G401.6 (cell line): ENCODE data around the gene HMOX1.

Experiments
- FAIRE-seq: peaks from 2 replicates; lab custom pipeline; 2012; peaks lifted over from hg19 to GRCh38; lab: Jason Lieb, UNC

HMOX1 gene

DNA sequence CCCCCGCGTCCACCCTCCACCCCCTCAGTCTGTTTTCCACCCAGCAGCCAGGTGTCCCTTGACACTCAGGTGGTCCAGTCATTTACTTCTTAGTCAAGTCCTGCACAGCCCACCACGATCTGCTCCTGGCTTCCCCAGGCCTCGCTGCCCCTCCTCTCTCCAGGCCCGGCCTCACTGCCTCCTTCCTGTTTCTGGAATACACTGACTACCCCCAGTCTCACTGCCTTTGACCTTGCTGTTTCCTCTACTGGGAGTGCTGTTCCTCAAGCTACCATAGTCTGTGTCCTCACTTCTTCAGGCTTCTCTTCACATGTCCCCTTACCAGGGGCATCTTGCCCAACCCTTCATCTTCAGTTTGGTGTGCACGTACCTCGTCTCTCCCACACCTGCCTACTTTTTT is 26.5 kb downstream of the HMOX1 start:
- FAIRE-seq = no peak

DNA sequence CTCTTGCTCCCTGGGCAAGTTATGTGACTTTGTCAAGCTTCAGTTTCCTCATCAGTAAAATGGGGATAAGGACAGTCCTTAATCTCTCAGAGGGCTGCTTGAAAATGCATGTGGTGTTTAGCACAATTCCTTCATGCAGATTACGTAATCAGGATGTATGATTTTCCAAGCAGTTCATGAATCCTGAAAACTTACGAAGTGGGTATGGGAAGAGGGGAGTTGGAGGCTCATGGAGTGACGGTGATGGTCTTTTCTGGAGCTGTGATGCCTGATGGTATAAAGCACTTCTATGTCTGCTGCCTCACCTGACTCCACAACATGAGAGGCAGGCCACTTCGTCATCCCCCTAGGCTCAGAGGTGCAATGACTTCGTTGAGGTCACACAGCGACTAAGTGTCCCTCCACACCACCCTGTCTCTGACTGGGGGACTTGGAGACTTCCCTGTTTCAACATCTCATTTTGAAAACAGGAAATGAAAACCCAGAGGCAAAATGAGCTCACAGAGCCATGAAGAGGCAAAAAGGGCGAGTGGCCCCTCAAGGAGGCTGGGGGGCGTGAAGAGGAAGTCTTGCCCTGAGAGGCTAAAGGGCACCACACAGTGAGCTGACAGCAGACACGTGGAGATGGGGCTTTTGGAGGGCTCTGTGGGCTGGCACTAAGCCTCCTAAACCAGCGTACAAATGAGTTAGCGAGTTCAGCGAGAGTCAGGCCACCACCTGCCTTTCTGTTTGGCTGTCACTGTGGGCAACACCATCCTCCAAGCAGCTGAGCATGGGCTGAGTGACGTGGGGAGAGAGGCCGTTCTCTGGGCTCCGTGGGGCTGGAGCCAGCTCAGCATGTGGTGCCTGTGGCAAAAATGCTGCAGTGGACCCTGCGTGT is 29.1 kb downstream of the HMOX1 start:
- FAIRE-seq = no peak

DNA sequence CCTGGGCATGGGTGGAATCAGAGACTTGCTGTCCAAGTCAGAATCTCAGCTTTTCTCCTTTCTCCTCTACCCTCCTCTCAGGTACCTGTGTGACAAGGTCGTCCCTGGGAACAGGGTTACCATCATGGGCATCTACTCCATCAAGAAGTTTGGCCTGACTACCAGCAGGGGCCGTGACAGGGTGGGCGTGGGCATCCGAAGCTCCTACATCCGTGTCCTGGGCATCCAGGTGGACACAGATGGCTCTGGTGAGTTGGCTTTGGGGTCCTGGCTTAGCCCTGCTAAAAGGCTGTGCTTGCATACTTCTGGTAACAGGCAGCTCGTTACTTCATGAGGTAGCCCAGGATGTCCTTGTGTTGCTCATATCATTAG is 29.8 kb downstream of the HMOX1 start:
- no peak for FAIRE-seq

DNA sequence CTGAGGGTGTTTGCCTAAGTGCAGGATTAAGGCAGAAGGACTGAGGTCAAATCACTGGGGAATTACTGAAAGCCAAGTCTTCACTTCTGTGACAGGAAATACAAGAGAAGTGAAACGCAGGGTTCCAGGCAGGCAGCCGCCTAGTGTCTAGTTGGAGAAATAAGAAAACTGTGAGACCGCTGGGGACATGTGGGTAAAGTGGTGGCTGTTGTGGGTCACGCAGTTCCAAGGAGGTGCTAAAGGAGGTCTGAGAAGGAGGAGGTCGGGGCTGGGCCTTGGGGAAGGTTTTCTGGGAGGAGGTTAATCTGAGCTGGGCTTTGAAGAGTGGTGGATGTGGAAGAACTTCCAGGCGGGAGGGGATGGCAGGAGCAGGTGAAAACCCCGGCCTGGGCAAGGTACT is 30.2 kb downstream of the HMOX1 start:
- FAIRE-seq = no peak

DNA sequence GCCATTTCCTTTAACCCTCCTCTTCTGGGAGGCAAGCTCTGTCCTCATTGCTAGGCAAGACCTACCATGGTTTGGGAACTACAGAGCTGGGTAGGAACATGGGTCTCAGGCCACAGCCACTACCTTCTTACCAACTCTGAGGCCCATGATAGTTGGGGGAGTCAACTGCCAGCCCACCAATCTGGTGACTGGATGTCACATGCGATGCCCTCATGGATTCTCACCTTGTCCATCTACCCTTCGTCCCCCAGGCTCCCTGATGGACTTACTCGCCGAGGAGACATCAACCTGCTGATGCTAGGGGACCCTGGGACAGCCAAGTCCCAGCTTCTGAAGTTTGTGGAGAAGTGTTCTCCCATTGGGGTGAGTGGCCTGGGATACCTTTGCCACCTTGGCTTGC is 32.7 kb downstream of the HMOX1 start:
- no peak for FAIRE-seq

DNA sequence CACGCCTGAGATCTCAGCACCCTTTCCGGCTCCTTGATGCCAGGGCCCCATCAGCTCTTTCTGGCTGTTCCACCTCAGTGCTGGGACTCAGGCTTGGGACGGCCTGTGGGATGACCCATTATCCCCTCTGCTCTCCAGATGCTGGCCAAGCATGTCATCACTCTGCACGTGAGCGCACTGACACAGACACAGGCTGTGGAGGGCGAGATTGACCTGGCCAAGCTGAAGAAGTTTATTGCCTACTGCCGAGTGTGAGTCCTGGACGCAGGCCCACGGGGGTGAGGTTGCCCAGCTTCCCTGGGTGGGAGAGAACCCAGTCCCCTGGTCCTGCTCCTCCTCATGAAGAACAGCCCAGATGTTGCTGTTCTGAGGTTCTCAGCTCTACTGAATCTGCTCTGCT is 36.7 kb downstream of the HMOX1 start:
- FAIRE-seq = no peak

DNA sequence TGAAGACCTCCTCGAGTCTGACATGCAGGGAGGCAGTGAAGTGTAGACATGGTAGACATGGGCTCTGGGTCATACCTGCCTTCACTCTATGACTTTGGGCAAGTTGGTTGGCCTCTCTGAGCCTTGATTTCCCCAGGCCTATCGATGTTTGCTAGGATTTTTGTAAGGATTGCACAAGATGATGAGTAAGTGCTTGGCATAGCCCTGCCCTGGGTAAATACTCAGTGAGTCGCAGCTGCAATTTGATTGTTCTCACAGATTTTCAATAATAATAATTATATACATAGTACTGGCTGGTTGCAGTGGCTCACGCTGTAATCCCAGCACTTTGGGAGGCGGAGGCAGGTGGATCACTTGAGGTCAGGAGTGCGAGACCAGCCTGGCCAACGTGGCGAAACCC is 37.2 kb downstream of the HMOX1 start:
- FAIRE-seq = no peak

DNA sequence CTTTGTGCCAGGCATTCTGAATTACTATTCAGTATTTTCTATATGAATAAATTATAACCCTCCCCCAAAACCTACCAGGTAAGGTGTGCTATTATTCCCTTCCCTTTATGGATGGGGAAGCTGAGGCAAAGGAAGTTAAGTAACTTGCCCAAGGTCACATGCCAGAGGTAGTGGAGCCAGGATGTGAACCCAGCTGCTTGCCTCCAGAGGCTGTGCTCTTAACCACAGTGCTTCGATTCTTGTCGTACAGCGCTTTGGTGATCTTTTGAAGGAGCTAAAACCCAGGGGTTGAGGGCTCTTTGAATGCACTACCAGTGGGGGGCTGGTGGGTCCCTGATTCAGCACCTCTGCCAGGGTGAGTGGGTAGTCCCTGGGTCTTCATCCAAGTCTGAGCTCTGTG is 37.8 kb downstream of the HMOX1 start:
- no peak for FAIRE-seq

DNA sequence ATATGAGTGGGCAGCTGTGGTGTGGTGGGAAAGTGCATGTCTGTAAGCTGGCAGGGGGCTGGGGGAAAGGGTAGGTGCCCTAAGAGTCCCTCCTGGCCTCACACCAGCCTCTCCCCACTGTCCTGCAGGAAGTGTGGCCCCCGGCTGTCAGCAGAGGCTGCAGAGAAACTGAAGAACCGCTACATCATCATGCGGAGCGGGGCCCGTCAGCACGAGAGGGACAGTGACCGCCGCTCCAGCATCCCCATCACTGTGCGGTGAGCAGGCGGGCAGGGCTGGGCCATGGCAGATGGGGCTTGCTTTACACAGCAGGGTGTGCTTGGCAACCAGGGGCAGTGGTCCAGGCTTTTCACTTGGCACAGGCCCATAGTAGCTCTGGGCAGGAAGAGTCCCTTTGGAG is 38.9 kb downstream of the HMOX1 start:
- FAIRE-seq = no peak

DNA sequence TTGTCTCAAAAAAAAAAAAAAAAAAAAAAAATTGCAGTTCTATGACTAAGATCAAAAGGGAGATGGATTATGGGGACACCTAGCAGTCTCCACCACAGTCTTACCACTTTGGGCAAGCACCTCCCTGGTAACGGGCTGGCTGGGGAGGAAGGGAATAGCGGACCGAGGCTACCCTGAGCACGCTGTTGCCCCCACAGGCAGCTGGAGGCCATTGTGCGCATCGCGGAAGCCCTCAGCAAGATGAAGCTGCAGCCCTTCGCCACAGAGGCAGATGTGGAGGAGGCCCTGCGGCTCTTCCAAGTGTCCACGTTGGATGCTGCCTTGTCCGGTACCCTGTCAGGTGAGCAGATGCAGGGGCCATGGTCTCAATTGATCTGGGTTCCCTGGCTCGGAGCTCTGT is 40.2 kb downstream of the HMOX1 start:
- no peak for FAIRE-seq

DNA sequence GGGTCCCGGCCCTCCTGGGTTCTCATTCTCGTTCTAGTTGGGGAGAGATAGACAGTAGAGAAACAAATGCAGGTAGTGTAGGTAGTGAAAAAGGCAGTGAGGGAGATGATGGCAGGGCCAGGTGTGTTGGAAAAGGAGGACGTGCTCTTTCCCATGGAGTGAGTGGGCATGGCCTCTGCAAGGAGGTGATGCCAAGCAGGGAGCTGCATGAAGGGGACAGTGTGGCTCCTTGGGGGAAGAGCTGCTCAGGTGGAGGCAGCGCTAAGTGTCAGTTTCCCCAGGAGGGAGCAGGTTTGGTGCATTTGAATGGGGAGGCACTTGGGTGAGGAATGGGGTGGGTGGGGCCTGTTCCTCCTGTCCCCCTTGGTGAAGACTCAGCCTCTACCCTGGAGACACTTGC is 41.2 kb downstream of the HMOX1 start:
- no peak for FAIRE-seq

DNA sequence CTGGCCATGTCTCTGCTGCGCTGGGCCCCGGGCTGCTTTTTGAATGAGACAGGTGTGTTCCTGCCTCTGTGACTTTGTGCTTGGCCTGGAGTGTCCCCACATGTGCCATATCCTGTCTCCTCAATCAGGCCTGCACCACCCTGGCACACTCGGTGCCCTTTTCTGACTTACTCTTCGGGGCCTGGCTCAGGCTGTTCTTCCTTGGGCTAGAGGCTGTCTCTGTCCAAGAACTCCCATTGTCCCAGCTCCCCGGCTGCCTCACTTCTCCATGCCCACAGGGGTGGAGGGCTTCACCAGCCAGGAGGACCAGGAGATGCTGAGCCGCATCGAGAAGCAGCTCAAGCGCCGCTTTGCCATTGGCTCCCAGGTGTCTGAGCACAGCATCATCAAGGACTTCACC is 42.0 kb downstream of the HMOX1 start:
- FAIRE-seq = no peak

DNA sequence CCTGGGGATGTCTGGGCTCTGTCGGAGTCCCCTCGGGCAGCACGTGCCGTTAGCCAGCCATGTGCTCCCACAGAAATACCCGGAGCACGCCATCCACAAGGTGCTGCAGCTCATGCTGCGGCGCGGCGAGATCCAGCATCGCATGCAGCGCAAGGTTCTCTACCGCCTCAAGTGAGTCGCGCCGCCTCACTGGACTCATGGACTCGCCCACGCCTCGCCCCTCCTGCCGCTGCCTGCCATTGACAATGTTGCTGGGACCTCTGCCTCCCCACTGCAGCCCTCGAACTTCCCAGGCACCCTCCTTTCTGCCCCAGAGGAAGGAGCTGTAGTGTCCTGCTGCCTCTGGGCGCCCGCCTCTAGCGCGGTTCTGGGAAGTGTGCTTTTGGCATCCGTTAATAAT is 43.2 kb downstream of the HMOX1 start:
- no peak for FAIRE-seq

DNA sequence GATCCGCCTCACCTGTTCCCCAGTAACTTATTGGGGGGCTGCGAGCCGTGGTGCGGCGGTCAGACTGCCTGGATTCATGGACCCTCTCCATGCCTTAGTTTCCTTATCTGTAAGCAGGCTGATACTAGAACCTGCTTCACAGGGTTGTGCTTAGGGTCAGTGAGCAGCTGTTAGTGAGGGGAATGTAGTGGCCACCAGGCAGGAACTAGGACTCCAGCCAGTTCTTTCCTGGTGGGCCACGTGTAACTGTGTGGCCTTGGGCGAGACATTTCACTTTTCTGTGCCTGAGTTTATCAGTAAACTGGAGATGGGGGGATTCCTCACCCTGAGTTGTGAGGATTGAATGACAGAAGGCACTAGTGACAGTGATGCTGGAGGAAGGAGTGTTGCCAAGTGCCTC is 43.9 kb downstream of the HMOX1 start:
- FAIRE-seq = no peak

DNA sequence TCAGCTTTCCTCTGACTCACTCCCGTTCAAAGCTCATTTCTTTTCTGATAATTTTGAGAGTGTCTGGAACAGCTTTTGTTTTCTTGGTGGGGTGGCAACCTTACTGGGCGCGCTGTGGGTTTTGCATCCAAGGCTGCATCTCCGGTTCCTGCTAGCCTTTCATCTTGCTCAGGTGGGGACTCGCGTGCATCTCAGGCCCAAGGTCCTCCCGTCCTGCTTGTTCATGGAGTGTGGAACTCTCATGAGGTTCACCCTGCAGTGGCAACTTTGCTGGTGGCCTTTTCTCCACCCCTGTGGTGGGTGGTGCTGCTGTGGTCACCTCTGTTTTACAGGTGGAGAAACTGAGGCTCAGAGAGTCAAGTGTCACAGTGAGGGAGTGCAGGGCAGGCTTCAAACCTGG is 44.6 kb downstream of the HMOX1 start:
- FAIRE-seq = no peak

DNA sequence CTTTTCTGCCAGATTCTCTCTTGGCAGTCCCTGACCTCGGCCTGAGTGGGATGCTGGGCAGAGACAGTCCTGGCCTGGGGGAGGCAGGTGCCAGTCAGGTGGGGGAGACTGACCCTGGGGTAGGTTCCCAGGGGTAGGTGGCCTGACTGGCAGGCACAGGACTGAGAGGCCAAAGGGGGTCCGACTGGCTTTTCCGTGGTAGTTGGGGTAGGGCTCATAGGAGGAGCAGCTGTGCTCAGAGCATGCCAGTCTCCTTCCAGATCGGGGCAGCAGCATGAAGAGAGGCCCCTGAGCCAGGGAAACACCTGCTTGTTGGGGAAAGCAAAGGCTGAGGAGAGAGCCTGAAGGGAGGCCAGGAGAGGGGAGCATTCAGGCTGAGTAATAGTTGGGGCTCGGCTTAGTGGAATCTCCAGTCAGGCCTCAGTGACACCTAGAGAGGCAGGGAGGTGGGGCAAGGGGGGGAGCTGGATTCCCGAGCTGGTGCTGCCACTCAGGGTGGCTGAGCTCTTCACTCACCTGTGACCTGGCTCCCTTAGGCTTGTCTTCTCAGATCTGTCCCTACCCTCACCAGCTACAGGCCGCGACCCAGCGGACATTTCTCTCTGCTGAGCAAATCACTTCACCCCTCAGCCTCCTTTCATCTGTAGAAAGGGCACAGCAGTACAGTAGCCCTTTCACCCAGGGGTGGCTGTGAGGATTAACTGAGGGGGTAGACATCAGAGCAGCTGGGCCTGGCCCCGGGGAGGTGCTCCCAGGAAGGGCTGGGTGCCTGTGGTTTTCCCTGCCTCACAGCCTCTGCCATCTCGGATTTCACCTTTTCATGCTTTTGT is 45.3 kb downstream of the HMOX1 start:
- no peak for FAIRE-seq

DNA sequence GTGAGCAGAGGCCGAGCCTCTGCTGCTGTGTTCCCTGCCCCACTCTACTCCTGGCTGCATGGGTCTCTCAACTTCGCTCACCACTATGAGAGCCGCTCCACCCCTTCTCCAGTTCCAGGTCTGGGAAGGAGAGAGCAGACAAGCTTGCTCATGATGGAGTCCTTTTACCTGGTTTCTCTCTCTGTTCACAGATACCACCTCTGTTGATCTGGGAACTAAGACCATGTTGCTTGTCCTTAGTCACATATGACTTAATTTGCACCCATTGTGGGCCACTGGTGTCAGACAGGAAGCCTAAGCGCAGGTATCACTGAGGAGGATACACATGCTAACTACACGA is 45.9 kb downstream of the HMOX1 start:
- FAIRE-seq = no peak

DNA sequence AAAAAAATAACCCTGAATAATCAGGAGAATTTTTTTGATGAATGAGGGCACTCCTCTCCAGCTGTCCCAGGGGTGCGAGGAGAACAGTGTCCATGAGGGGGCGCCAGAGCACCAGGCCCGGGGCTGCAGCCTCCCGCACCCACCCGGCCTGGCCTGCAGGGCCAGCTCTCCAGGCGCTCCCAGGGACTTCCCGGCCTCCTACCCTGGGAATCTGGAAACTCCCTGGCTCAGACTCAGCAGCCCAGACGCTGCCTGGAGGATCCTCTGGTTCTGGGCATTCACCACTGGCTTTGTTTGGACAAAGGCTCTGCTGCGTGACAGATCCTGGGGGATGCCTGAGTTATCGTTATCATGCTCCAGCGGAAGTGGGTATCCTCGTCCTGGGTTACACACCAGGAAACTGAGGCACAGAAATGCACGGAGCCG is 50.0 kb downstream of the HMOX1 start:
- peak; percentile 63 for FAIRE-seq

DNA sequence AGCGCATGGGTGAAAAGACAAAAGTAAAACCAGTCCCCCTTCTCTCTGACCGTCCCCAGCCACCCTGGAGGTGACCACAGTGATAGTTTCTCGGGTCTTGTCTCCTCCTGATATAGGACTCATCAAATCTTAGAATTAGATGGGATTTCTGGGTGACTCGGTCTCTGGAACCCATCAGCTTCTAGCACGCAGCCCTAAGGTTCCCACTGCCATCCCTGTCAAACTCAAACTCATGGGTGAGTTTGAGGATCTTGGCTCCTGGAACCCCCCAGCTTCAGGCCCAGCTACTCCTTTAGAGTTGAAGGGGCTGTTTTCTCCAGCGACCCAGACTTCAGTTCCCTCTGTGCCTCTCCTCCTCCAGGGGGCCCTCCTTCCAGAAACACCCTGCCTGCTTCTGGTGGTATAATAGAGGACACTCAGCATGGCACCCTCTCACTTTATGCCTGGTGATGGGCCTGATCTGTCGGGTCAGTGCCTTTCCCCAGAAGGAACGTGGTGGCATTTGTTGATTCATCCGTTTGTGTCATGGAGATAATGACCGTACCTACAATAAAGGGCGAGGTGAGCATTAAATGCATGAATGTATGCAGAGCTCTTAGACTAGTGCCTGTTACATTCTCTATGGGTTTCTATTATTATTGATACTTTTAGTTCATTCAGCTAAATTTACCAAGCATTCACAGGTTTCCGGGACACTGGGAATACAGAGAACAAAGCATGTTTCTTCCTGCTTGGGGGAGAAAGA is 50.8 kb downstream of the HMOX1 start:
- FAIRE-seq = no peak

DNA sequence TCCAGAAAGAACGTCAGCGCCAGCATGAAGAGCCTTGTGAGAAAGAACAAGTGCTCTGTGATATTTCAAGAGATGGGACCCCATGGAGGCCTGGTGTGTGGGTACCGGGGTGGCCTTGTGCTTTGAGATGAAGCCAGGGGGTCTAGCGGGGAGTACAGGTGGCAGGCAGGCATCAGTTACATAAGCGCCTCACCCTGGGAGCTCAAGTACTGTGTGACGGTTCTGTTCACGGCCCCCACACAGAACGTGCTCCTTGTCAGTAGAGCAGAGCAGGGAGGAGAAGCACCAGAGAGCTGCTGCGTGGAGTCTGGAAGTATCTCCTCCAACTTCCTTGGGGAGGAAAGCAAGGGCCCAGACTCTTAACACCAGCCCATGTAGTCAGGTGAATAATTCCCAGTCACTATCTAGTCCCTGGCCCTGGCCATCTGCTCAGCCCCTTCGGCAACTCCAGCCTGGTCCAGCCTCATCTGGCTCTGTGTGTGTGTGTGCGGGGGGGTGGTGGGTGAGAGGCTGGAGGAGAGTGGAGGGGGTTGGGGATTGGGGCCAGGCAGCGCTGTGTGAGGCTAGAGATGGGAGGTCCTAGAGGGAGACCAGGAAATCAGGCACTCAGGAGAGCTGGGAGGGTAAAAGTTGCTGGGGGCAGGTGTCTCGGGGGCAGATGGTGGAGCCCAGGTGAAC is 51.5 kb downstream of the HMOX1 start:
- no peak for FAIRE-seq

DNA sequence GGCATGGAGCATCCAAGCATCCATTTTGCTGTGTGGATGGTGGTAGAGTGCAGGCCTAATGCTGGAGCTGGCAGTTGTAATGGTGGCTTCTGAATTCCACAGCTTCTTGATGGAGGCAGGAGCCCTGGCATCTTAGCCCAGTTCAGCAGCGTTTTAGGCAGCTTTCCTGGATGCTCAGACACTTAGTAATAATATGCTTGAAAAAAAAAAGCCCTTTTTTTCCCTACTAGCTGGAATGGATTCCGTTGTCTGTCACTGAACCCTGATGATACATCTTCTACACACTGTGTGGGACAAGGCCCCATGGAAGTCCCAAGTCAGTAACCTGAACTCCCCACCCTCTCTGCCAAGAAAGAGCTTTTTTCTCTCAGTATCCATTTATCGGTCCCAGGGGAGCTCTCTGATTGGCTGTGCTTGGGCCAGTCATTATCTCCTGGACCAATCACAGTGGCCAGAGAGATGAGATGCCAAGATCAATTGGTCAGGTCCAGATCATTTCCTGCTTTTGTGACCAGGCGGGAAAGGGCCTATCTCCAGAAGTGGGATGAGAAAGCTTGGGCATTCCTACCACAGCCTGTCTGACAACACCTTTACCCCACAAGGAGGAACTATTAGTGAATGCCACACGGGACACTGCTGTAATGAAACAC is 53.3 kb downstream of the HMOX1 start:
- no peak for FAIRE-seq

DNA sequence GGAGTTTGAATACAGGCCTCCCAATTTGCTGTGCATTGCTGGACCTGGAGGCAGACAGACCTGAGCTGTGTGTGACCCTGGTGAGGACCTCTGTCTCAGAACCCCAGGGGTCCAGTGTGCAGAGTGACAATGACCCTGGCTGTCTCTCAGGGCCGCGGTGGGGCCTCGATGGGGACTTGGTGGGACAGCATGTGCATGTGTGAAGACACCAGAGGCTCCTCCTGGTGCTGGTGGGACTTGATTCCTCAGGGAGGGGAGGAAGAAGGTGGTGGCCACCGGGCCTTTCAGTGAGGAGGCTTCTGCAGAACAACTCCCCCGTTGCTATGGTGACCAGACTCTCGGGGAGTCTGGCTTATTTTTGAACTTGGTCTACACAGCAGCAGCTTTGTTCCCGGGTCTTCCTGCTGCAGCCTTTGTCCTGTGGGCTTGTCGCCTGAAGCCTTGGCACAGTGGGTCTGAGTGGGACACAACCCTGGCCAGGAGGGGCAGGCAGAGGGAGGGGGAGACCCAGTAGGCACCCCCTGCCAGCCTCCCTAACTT is 54.4 kb downstream of the HMOX1 start:
- FAIRE-seq = no peak
